Uterus (tissue), 4 donors: ENCODE results near the gene SLBP. TPM values are rescaled to one million over a fixed set of nuclear protein-coding genes. Genes with fewer than 3 reads are reported as not detected.
A peak's percentile ranks its signal among the peaks of the same experiment; 100 is the strongest.

Experiments
- DNase-seq, 2 donors: peaks; one replicate each; pipeline ENCODE4 v3.0.0-alpha.2; 2019 to 2020
- H3K27ac ChIP-seq, 2 donors: fragments of 200-600 bp; sonication (generic); 1 replicate in 1 of 2; 2 replicates in 1 of 2; pipeline ENCODE4 v1.5.1; 2016 to 2018
- H3K27me3 ChIP-seq, 2 donors: fragments of 200-600 bp; sonication (generic); one replicate each; pipeline ENCODE4 v1.5.1; 2018 to 2019; ENCODE audit warnings: control low read depth in 1 of 2
- H3K36me3 ChIP-seq, 2 donors: fragments of 200-600 bp; sonication (generic); one replicate each; pipeline ENCODE4 v1.5.1; 2019; ENCODE audit warnings: control low read depth in 1 of 2
- H3K4me1 ChIP-seq, 2 donors: fragments of 200-600 bp; sonication (generic); one replicate each; pipeline ENCODE4 v1.5.1; 2018 to 2019; ENCODE audit warnings: control low read depth in 1 of 2
- H3K4me3 ChIP-seq, 2 donors: fragments of 200-600 bp; sonication (generic); 1 replicate in 1 of 2; 2 replicates in 1 of 2; pipeline ENCODE4 v1.5.1; 2018 to 2019; ENCODE audit warnings: mild to moderate bottlenecking in 1 of 2
- H3K9me3 ChIP-seq, 2 donors: fragments of 200-600 bp; sonication (generic); one replicate each; pipeline ENCODE4 v1.5.1; 2019; ENCODE audit warnings: control low read depth in 1 of 2
- POLR2A ChIP-seq, 2 donors: fragments of 450-650 bp; IDR thresholded peaks; one replicate each; pipeline ENCODE4 v1.6.1; 2016; ENCODE audit warnings: antibody characterized with exemption in 2 of 2, mild to moderate bottlenecking in 1 of 2, moderate library complexity in 1 of 2
- intact Hi-C: fragments of 100-400 bp; cut with DNase I; formaldehyde crosslinking; loops from one replicate; pipeline ENCODE4 v1.15.1; 2023; ENCODE audit warnings: low total_unique reads
- total RNA-seq, 4 donors: library from RNA; depleted of rRNA in 3 of 4; stranded (reverse); fragments of >200 nt in 3 of 4; gene quantifications; one replicate each; pipeline versions ENCODE4 v1.1.0 to v1.2.4, GENCODE V29; 2014 to 2023
- TF ChIP-seq, protein P1 (sequence below), 4 experiments: fragments of 200-600 bp in 2 of 4; fragments of 450-650 bp in 2 of 4; sonication (generic) in 2 of 4; IDR thresholded peaks; one replicate each; pipeline ENCODE4 v1.5.1; 2016 to 2019; ENCODE audit warnings: antibody characterized with exemption in 4 of 4, mild to moderate bottlenecking in 2 of 4, moderate library complexity in 1 of 4
- donor health status: DM: yes; HTN: yes; CAD: no.

The SLBP gene
- total RNA-seq, 4 donors from 2014 or later: 25.0 to 56.4 (median 41.4) TPM

DNA sequence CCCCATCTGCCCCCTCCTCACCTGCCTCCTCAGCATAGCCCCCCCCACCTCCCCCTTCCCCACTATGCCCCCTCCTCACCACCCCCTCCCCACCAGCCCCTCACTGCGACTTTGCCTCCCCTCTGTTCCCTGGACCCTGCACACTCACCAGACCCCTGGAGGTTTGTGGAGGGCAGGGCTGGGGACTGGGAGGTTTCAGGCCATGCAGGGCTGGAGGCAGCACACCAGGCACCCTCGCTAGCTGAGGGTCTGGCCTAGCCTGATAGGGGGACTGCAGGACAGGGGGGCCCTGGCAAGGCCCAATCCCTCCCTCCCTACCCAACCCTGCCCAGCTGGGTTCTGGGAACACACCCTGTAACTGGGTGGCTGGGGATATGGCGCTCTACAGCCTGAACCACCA lies 37.3 kb upstream of the SLBP start:
- H3K27ac ChIP-seq: no peak overlapping the region
- no peak for TF ChIP-seq POLR2A (IDR thresholded peaks at IDR 0.05)
- intact Hi-C loops: loop anchor here (5.0 kb wide), 1 partner anchor 148 kb away; no protein-coding TSS in a partner anchor
- H3K9me3 ChIP-seq: no peaks in the 10 kb centered on the region
- H3K4me3 ChIP-seq: no peak overlapping the region
- DNase-seq: no peak
- H3K36me3 ChIP-seq: no peaks in the 10 kb centered on the region
- H3K27me3 ChIP-seq: no peaks in the 10 kb centered on the region
- peaks cover 0 to 5% of the 10 kb centered on the region in 2 donors for H3K4me1 ChIP-seq

DNA sequence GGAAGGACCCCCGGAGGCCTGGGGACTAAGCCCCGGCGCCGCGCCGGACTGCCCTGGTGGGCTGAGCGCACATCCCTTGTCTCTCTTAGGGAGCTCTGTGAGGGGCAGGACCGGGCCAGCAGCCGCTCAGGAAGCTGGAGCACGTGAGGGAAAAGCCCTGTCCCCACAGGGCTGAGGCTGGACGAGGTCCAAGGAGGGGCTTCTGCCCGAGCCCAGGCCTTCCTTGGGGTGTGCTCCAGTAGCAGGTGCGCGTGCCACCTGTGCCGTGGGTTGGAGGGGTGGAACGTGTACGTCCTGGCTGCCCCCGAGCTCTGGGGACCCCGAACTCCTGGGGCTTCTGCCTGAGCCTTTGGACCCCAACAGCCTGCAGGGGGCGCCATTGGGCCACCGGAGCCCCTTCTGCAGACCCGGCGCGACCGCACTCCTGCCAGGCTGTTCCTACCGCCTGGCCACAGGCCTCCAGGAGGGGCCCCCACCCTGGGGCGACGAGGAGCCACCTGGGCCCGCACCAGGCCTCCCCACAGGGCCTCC lies 36.4 kb upstream of the SLBP start:
- no peak overlapping the region for H3K4me3 ChIP-seq
- no peak overlapping the region for H3K27ac ChIP-seq
- no peaks in the 10 kb centered on the region for H3K27me3 ChIP-seq
- H3K36me3 ChIP-seq: no peaks in the 10 kb centered on the region
- DNase-seq: peak; percentile 28 to 37
- H3K9me3 ChIP-seq: no peaks in the 10 kb centered on the region
- intact Hi-C loops: loop anchor here (5.0 kb wide), 1 partner anchor 149 kb away; no protein-coding TSS in a partner anchor
- TF ChIP-seq, protein P1, sequence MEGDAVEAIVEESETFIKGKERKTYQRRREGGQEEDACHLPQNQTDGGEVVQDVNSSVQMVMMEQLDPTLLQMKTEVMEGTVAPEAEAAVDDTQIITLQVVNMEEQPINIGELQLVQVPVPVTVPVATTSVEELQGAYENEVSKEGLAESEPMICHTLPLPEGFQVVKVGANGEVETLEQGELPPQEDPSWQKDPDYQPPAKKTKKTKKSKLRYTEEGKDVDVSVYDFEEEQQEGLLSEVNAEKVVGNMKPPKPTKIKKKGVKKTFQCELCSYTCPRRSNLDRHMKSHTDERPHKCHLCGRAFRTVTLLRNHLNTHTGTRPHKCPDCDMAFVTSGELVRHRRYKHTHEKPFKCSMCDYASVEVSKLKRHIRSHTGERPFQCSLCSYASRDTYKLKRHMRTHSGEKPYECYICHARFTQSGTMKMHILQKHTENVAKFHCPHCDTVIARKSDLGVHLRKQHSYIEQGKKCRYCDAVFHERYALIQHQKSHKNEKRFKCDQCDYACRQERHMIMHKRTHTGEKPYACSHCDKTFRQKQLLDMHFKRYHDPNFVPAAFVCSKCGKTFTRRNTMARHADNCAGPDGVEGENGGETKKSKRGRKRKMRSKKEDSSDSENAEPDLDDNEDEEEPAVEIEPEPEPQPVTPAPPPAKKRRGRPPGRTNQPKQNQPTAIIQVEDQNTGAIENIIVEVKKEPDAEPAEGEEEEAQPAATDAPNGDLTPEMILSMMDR (IDR thresholded peaks at IDR 0.05): peak; percentile 42 to 63 (median 50)
- no peak for TF ChIP-seq POLR2A (IDR thresholded peaks at IDR 0.05)
- H3K4me1 ChIP-seq: peaks cover 0 to 5% of the 10 kb centered on the region in 2 donors

DNA sequence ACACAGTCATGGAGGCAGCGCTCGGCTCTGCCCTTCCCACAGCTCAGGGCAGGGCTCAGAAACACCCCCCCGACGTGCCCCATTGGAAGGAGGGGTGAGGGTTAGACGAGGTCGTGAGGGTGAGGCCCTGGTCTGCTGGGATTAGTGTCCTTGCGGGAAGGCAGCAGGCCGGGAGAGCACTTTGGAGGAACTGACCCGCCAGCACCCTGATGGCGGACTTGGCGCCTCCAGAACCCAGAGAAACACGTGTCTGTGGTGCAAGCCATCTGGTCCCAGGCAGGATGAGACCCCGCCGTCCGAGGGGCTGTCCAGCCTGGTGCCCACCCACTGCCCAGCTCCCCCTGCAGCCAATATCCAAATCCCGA lies 35.5 kb upstream of the SLBP start:
- no peaks in the 10 kb centered on the region for H3K9me3 ChIP-seq
- intact Hi-C loops: loop anchor here (5.0 kb wide), 1 partner anchor 150 kb away; no protein-coding TSS in a partner anchor
- no peak overlapping the region for H3K27ac ChIP-seq
- DNase-seq: no peak
- H3K4me1 ChIP-seq: peaks cover 0 to 4% of the 10 kb centered on the region in 2 donors
- no peak overlapping the region for H3K4me3 ChIP-seq
- no peaks in the 10 kb centered on the region for H3K27me3 ChIP-seq
- no peak for TF ChIP-seq POLR2A (IDR thresholded peaks at IDR 0.05)
- no peaks in the 10 kb centered on the region for H3K36me3 ChIP-seq

DNA sequence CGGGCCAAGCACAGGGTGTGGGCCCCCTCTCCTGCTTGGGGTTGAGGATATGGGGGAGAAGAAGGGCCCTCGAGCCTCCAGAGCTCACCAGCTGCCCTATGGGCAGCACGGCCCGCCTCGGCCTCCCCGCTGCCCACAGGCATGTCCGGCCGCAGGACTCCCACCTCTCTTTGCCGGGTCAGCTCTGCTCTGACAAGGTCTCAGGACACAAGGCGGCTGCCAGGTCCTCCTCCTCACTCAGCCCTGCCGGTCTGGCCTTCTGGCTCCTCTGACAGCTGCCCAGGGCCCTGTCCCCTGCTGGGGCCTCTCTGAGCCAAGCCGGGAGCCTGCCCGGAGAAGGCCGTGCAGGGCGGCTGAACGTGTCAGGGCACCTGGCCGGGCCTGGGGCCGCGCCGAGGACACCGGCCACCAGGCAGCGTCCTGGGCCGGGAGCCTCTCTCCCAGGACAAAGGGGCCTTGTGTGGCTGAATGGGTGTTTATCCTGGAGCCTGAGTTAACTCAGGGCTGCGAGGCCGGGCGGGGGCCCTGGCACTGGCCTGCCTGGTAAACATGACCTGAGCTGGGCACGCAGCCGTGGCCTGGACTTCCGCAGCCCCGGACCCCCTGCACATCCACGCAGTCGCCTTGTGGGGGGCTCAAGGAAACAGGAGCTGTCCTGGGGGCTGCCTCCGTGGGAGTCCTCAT lies 34.9 kb upstream of the SLBP start:
- no peaks in the 10 kb centered on the region for H3K4me1 ChIP-seq
- no peak overlapping the region for H3K27ac ChIP-seq
- H3K36me3 ChIP-seq: no peaks in the 10 kb centered on the region
- intact Hi-C loops: loop anchor here (5.0 kb wide), 1 partner anchor 150 kb away; no protein-coding TSS in a partner anchor
- no peak for DNase-seq
- no peaks in the 10 kb centered on the region for H3K27me3 ChIP-seq
- no peak overlapping the region for H3K4me3 ChIP-seq
- TF ChIP-seq, protein P1 (IDR thresholded peaks at IDR 0.05): no peak
- no peak for TF ChIP-seq POLR2A (IDR thresholded peaks at IDR 0.05)
- H3K9me3 ChIP-seq: no peaks in the 10 kb centered on the region

DNA sequence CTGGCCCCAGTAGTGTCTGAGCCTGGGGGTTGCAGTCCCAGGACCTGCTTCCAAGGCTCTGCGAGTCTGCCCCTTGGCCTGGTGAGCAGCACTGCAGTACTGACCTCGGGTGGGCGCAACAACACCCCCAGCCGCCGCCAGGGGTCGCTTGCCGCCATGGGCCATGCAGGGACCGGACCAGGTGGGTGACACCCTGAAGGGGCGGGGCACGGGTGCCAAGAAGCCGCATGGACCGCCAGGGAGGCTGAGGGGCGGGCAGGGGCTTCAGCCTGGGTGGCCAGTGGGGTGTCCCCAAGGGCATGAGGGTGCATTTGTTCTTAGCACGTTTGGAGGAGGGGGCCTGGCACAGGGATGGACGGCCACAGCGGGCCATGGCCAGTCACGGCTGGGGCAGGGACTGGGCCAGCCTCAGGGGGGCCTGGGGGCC lies 34.2 kb upstream of the SLBP start:
- H3K27ac ChIP-seq: no peak overlapping the region
- intact Hi-C loops: loop anchor here (5.0 kb wide), 1 partner anchor 151 kb away; no protein-coding TSS in a partner anchor
- TF ChIP-seq POLR2A (IDR thresholded peaks at IDR 0.05): no peak
- TF ChIP-seq, protein P1 (IDR thresholded peaks at IDR 0.05): peak; percentile 54 to 78 (median 64)
- H3K27me3 ChIP-seq: no peaks in the 10 kb centered on the region
- DNase-seq: peak; percentile 46 to 60
- H3K9me3 ChIP-seq: no peaks in the 10 kb centered on the region
- no peaks in the 10 kb centered on the region for H3K36me3 ChIP-seq
- H3K4me1 ChIP-seq: no peaks in the 10 kb centered on the region
- no peak overlapping the region for H3K4me3 ChIP-seq

DNA sequence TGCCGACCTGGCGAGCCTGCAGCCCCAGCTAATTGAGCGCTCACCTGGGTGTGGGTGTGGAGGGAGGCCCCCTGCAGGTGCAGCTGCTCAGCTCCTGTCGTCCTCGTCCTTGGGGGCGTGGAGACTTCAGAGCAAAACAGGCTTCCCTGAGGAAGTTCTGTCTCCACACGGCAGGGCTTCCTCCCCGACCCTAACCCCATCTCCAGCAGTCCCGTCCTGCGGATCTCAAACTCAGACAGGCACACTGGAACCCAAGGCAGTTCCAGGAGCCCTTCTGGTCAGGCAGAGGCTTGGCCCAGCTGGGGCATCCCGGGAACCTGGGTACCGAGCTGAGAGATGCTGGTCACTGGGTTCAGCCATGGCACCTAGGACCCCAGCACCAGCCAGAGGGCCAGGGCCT lies 33.6 kb upstream of the SLBP start:
- H3K4me3 ChIP-seq: no peak overlapping the region
- TF ChIP-seq, protein P1 (IDR thresholded peaks at IDR 0.05): no peak
- TF ChIP-seq POLR2A (IDR thresholded peaks at IDR 0.05): no peak
- no peaks in the 10 kb centered on the region for H3K27me3 ChIP-seq
- no peak overlapping the region for H3K27ac ChIP-seq
- H3K36me3 ChIP-seq: no peaks in the 10 kb centered on the region
- H3K4me1 ChIP-seq: no peaks in the 10 kb centered on the region
- intact Hi-C loops: loop anchor here (5.0 kb wide), 1 partner anchor 152 kb away; no protein-coding TSS in a partner anchor
- no peaks in the 10 kb centered on the region for H3K9me3 ChIP-seq
- no peak for DNase-seq
